NCI-H1417 (cell line): Measurements from ENCODE around the gene RAF1.
"Not testable (repeated sequence)": the region's sequence is repeated elsewhere in the genome, so short reads cannot be mapped to it uniquely, and the experiment has no call there.

ENCODE experiments used
- DNase-seq, 3 experiments: peaks; one replicate each; lab custom pipeline; 2025; lab: John Stamatoyannopoulos, UW

Gene RAF1

GRCh38 chr3:12663936-12664908 lies at the start of gene RAF1:
TSS of gene RAF1 (minus strand) at chr3:12664117. CDS start at chr3:12618721, 45,396 bp downstream.
- DNase-seq: peak; percentile 93 to 97 (median 96)

GRCh38 chr3:12710062-12710461 lies 46.1 kb upstream of the RAF1 start:
- DNase-seq: no peak

GRCh38 chr3:12709334-12709733 lies 45.4 kb upstream of the RAF1 start:
- DNase-seq: no peak

GRCh38 chr3:12708584-12709192 lies 44.8 kb upstream of the RAF1 start:
- DNase-seq: peak in 1 of 3 experiments; percentile 20

- DNase-seq: peak; percentile 8 to 66 (median 63)
Measured at GRCh38 chr3:12707449-12707848, 43.5 kb upstream of the RAF1 start.

GRCh38 chr3:12706504-12707253 lies 42.8 kb upstream of the RAF1 start:
- DNase-seq: peak; percentile 20 to 68 (median 23)

- DNase-seq: no peak
Measured at GRCh38 chr3:12705981-12706380, 42.1 kb upstream of the RAF1 start.

- DNase-seq: no peak
Measured at GRCh38 chr3:12705374-12705926, 41.5 kb upstream of the RAF1 start.

- no peak for DNase-seq
Measured at GRCh38 chr3:12702501-12702900, 38.6 kb upstream of the RAF1 start.

- DNase-seq: not testable (repeated sequence)
Measured at GRCh38 chr3:12701601-12702000, 37.7 kb upstream of the RAF1 start.

GRCh38 chr3:12700800-12701199 lies 36.9 kb upstream of the RAF1 start:
- DNase-seq: no peak

GRCh38 chr3:12695916-12696315 lies 32.0 kb upstream of the RAF1 start:
- no peak for DNase-seq

GRCh38 chr3:12695112-12695511 lies 31.2 kb upstream of the RAF1 start:
- no peak for DNase-seq

GRCh38 chr3:12692444-12692843 lies 28.5 kb upstream of the RAF1 start:
- no peak for DNase-seq

- DNase-seq: no peak
Measured at GRCh38 chr3:12689997-12690711, 26.2 kb upstream of the RAF1 start.

GRCh38 chr3:12687948-12688347 lies 24.0 kb upstream of the RAF1 start:
- DNase-seq: no peak

- no peak for DNase-seq
Measured at GRCh38 chr3:12686096-12686495, 22.2 kb upstream of the RAF1 start.

- DNase-seq: no peak
Measured at GRCh38 chr3:12681943-12682390, 18.1 kb upstream of the RAF1 start.

GRCh38 chr3:12681089-12681942 lies 17.4 kb upstream of the RAF1 start:
- no peak for DNase-seq

GRCh38 chr3:12679468-12679867 lies 15.6 kb upstream of the RAF1 start:
- no peak for DNase-seq
